Measurements from ENCODE around the gene TIMP1.
A peak's percentile ranks its signal among the peaks of the same experiment; 100 is the strongest.

The TIMP1 gene

GRCh38 chrX:47572773-47573340, 9.4 kb upstream of the TIMP1 start:
- Histone ChIP-seq H3K4me3 (ENCODE audit: low read depth, low read length) (no peak overlapping the region), H3K4me1 (ENCODE audit: control insufficient read depth, insufficient read depth, low read length) (no peaks in the 10 kb centered on the region), H3K36me3 (ENCODE audit: control insufficient read depth in 2 of 2, insufficient read depth in 1 of 2, low read length in 2 of 2) (peaks cover 0 to 38% of the 10 kb centered on the region in 2 experiments; a peak in 1 of 3 replicates), H3K9me3 (ENCODE audit: control insufficient read depth, insufficient read depth, low read depth, low read length) (no peaks in the 10 kb centered on the region), H3K27ac (ENCODE audit: extremely low read depth, low read depth, low read length) (no peak overlapping the region)
- TF ChIP-seq ZIC2 (tag by site-specific recombination; IDR thresholded peaks at IDR 0.05) (no peak), KLF1 (tag by site-specific recombination; IDR thresholded peaks at IDR 0.05) (0 out of 2 replicates have a peak, but pooled peaks have one; percentile 5), ZNF341 (tag by site-specific recombination; IDR thresholded peaks at IDR 0.05; ENCODE audit: low read depth) (peak; percentile 41)
- ChIA-PET CTCF (interaction anchor here (0.6 kb wide), 1 partner anchor 44 kb away, joined by 3 read pairs; no protein-coding TSS in a partner anchor), POLR2A (interaction anchor here (1.5 kb wide), 1 partner anchor 17 kb away, joined by 4 read pairs; no protein-coding TSS in a partner anchor)

DNA sequence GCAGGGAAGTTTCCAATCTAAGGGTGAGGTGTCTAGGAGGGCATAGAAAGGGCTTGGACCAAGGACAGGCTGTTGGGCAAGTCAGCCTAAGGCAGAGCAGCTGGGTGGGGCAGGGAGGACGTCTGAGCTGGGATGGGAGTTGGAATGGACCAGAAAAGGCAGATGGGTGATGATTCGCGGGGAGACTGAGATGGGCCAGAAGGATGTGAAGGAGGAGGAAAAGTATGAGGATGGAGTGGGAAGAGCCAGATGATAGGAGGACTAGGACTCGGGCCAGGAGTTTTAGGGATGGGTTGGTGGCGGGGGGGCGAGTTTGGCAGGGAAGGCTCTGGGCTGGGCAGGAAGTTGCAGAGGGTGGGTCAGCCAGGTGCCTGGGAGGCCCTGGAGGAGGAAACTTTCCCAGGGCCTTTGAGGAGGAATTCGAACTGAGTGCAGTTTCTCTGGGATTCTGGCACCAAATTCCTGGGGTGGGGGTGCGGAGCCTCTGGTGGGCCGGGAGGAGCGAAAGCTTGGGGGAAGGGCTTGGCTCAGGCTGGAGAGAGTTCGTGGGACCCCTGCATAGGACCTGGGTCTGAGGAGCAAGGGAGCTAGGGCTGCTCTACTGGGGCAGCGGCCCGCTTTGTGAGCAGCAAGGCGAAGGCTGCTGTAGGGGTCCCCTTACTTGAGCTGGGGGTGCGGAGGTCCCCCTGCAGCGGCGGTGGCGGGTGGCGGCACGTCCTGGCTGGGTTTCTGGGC, 8.7 kb upstream of the TIMP1 start:
- no peak overlapping the region for H3K4me3 ChIP-seq (ENCODE audit: low read depth, low read length)
- TF ChIP-seq ZFHX2 (tag by site-specific recombination; conservative IDR thresholded peaks at IDR 0.05) (peak; percentile 31; the same call in 1 of the 2 replicates), EGR2 (tag by site-specific recombination; IDR thresholded peaks at IDR 0.05; ENCODE audit: low read depth) (peak; percentile 46; the same call in 1 of the 2 replicates), ZNF555 (tag by site-specific recombination; conservative IDR thresholded peaks at IDR 0.05) (no peak), PRDM10 (tag by site-specific recombination; IDR thresholded peaks at IDR 0.05) (0 out of 2 replicates have a peak, but pooled peaks have one; percentile 12), ZNF600 (tag by site-specific recombination; IDR thresholded peaks at IDR 0.05) (peak; percentile 70)
- ChIA-PET POLR2A (interaction anchor here (1.5 kb wide), 1 partner anchor 18 kb away, joined by 4 read pairs; no protein-coding TSS in a partner anchor), CTCF (interaction anchor here (0.6 kb wide), 1 partner anchor 45 kb away, joined by 3 read pairs; no protein-coding TSS in a partner anchor)
- peaks cover 0 to 31% of the 10 kb centered on the region in 2 experiments; a peak in 1 of 3 replicates for H3K36me3 ChIP-seq (ENCODE audit: control insufficient read depth in 2 of 2, insufficient read depth in 1 of 2, low read length in 2 of 2)
- H3K4me1 ChIP-seq (ENCODE audit: control insufficient read depth, insufficient read depth, low read length), result no peaks in the 10 kb centered on the region
- no peaks in the 10 kb centered on the region for H3K9me3 ChIP-seq (ENCODE audit: control insufficient read depth, insufficient read depth, low read depth, low read length)
- H3K27ac ChIP-seq (ENCODE audit: extremely low read depth, low read depth, low read length), result no peak overlapping the region

- TF ChIP-seq ATF2 (tag by site-specific recombination; IDR thresholded peaks at IDR 0.05; ENCODE audit: low read depth), result no peak
- no peak for TF ChIP-seq ZNF768 (tag by site-specific recombination; IDR thresholded peaks at IDR 0.05)
- no peak for TF ChIP-seq ZNF585B (tag by site-specific recombination; IDR thresholded peaks at IDR 0.05)
- TF ChIP-seq, protein P1, sequence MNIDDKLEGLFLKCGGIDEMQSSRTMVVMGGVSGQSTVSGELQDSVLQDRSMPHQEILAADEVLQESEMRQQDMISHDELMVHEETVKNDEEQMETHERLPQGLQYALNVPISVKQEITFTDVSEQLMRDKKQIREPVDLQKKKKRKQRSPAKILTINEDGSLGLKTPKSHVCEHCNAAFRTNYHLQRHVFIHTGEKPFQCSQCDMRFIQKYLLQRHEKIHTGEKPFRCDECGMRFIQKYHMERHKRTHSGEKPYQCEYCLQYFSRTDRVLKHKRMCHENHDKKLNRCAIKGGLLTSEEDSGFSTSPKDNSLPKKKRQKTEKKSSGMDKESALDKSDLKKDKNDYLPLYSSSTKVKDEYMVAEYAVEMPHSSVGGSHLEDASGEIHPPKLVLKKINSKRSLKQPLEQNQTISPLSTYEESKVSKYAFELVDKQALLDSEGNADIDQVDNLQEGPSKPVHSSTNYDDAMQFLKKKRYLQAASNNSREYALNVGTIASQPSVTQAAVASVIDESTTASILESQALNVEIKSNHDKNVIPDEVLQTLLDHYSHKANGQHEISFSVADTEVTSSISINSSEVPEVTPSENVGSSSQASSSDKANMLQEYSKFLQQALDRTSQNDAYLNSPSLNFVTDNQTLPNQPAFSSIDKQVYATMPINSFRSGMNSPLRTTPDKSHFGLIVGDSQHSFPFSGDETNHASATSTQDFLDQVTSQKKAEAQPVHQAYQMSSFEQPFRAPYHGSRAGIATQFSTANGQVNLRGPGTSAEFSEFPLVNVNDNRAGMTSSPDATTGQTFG (tag by site-specific recombination; IDR thresholded peaks at IDR 0.05; ENCODE audit: borderline replicate concordance), result no peak
- TF ChIP-seq ZNF670 (tag by site-specific recombination; IDR thresholded peaks at IDR 0.05; ENCODE audit: low read depth), result no peak
- TF ChIP-seq, protein P2, sequence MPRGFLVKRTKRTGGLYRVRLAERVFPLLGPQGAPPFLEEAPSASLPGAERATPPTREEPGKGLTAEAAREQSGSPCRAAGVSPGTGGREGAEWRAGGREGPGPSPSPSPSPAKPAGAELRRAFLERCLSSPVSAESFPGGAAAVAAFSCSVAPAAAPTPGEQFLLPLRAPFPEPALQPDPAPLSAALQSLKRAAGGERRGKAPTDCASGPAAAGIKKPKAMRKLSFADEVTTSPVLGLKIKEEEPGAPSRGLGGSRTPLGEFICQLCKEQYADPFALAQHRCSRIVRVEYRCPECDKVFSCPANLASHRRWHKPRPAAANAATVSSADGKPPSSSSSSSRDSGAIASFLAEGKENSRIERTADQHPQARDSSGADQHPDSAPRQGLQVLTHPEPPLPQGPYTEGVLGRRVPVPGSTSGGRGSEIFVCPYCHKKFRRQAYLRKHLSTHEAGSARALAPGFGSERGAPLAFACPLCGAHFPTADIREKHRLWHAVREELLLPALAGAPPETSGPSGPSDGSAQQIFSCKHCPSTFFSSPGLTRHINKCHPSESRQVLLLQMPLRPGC (tag by site-specific recombination; IDR thresholded peaks at IDR 0.05), result no peak
- POLR2A ChIA-PET, result interaction anchor here (1.5 kb wide), 1 partner anchor 18 kb away, joined by 4 read pairs; no protein-coding TSS in a partner anchor
- no peaks in the 10 kb centered on the region for H3K4me1 ChIP-seq (ENCODE audit: control insufficient read depth, insufficient read depth, low read length)
- no peak overlapping the region for H3K27ac ChIP-seq (ENCODE audit: extremely low read depth, low read depth, low read length)
- CTCF ChIA-PET, result no interaction called here
- H3K36me3 ChIP-seq (ENCODE audit: control insufficient read depth in 2 of 2, insufficient read depth in 1 of 2, low read length in 2 of 2), result peaks cover 0 to 25% of the 10 kb centered on the region in 2 experiments; a peak in 1 of 3 replicates
- H3K4me3 ChIP-seq (ENCODE audit: low read depth, low read length), result no peak overlapping the region
- no peaks in the 10 kb centered on the region for H3K9me3 ChIP-seq (ENCODE audit: control insufficient read depth, insufficient read depth, low read depth, low read length)
Measured at GRCh38 chrX:47574076-47574546, 8.1 kb upstream of the TIMP1 start.
